Stimulated activated CD4-positive, alpha-beta T cell treated with anti-CD3 and anti-CD28 coated beads, Interleukin-12 subunit alpha, Interleukin-12 subunit beta, amount 100 ng/mL, for 24 hours (primary cell): ENCODE measurements around the gene FNIP1.
"Not testable (repeated sequence)": the region's sequence is repeated elsewhere in the genome, so short reads cannot be mapped to it uniquely, and the experiment has no call there.

Experiments used
- DNase-seq, 2 experiments: peaks; one replicate each; pipeline ENCODE4 v3.0.0-alpha.2; 2020; ENCODE audit warnings: low read depth in 2 of 2

Gene FNIP1

GRCh38 chr5:131684595-131684994, 112.2 kb downstream of the FNIP1 start:
- no peak for DNase-seq

GRCh38 chr5:131684051-131684450, 112.8 kb downstream of the FNIP1 start:
- no peak for DNase-seq

- no peak for DNase-seq
These were observed 114.0 kb downstream of the FNIP1 start for GRCh38 chr5:131682826-131683225.

DNA sequence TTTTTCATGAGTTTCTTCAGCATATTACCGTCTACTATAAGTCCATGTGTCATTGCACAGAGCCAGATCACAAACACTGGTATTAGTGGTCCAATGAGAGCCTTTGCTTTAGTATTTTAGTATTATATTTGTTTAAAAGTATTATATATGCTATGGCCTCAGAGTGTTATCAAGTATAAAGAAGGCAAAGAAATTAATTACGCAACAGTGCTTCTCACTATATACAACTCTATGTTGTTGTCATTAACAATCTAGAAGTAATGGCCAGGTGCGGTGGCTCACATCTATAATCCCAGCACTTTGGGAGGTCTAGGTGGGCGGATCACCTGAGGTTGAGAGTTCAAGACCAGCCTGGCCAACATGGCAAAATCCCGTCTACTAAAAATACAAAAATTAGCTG, 114.6 kb downstream of the FNIP1 start:
- no peak for DNase-seq

- DNase-seq = no peak
These were observed 116.9 kb downstream of the FNIP1 start for GRCh38 chr5:131679911-131680310.

- not testable (repeated sequence) for DNase-seq
These were observed 118.5 kb downstream of the FNIP1 start for GRCh38 chr5:131678273-131678672.

GRCh38 chr5:131677115-131677514, 119.7 kb downstream of the FNIP1 start:
- no peak for DNase-seq

GRCh38 chr5:131672776-131673175, 124.0 kb downstream of the FNIP1 start:
- DNase-seq = no peak

DNA sequence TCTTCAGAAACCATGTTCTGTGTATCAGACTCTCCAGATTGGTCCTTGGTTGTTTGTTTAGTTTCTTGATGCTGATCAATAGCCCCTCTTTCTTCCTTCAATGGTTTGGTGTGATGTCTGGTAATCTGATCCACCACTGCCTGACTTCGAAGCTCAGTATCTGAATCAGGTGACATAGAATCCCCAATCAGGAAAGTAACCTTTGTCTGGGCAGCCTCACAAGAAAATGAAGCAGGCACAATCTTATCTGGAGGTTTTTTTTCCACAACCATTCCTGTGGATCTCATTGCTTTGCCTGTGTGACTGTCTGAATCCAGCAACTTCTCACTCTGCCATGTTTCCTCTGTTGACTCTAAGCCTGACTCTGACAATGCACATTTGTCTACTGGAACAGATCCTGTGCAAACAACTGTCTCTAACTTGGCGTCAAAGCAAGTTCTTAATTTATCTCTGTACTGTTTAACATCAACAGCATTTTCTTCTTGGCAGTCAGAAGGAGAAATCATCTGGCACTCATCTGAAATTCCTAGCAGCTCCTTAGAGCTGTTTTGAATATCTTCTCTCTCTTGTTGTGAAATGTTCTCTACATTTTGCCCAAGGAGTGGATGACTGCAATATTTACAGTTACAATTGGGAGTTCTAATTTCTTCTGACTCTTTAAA, 124.7 kb downstream of the FNIP1 start:
- DNase-seq = no peak

DNA sequence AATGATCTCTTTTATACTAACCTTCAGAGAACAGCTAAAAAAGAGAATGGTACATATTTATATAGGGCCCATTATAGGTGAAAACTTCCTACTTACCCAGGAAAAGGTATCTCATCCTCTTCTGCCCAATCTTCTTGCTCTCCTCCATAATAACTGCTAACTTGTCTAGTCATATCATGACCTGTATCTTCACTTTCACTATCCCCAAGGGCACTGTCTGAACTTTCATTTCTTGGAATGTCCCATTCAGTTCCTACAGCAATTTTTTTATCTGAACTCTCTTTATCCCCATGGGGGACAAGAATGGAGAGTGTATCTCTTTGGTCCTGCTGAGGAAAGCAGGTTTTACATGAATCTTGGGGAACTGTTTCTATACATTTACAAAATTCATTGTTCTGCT, 125.4 kb downstream of the FNIP1 start:
- DNase-seq = no peak

DNA sequence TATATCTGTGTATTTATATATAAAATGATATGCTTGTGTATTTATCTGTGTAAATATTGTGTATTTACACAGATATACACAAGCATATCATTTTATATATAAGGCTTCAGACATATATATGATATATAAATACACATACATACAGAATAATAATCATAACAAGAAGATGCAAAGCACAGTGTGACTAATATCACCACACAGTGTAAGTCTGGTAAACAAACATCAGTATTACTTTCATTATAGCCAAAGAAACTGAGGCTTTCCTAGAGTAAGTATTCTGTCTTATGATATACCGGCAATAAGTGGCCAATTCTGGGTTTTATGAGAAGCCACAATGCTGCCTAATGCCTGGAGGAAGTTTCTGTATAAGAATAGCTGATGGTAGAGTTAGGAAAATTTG, 131.9 kb downstream of the FNIP1 start:
- DNase-seq = no peak

DNA sequence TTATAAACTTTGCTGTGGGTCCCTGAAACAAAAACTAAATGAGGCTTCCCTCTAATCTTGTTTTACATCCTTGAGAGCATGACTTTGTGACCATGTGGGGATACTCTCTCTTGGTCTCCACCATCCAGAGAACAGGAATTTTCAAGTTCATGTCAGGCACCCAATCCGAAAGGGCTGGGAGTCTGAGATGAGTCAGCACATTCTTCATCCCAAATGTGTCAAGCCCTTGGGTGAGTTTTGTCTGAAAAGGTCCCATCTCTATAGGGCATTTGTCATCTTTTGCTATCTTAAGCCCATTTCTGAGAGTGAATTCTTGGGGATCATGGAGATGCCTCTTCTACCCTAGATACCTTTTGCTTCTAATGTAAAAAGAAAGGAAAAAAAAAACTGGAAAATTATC, 134.9 kb downstream of the FNIP1 start:
- no peak for DNase-seq

DNA sequence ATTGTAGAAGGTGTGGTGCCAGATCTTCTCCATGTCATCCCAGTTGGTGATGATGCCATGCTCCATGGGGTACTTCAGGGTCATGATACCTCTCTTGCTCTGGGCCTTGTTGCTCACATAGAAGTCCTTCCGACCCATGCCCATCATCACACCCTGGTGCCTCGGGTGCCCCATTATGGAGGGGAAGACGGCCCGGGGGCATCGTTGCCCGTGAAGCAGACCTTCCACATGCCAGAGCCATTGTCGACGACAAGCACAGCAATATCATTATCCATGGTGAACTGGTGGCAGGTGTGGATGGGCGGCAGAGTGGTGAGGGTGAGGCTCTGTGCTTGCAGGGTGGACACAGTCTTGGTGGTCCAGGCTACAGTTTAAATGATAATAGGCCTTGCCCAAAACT, 137.0 kb downstream of the FNIP1 start:
- DNase-seq = no peak

DNA sequence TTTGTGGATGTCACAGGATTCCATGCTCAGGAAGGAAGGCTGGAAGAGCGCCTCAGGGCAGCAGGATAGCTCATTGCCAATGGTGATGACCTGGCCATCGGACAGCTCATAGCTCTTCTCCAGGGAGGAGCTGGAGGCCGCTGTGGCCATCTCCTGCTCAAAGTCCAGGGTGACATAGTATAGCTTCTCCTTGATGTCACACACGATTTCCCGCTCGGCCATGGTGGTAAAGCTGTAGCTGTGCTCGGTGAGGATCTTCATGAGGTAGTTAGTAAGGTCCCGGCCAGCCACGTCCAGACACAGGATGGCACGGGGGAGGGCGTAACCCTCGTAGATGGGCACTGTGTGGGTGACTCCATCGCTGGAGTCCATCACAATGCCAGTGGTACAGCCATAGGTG, 137.5 kb downstream of the FNIP1 start:
- no peak for DNase-seq

DNA sequence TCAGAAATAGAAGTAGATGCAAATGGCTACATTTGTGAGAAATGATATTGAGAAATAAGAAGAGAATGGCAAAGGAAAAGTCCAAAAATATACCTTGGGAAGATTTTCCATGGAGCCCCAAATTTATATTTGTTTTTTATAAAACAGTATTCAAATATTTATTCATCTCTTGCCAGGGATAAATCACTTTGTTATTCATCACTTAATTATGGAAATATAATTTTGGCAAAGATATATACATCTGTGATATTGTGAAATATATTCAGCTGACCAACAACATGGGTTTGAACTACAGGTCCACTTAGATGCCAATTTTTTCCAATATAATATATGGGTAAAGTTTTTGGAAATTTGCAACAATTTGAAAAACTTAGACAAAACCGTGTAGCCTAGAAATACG, 142.0 kb downstream of the FNIP1 start:
- no peak for DNase-seq

GRCh38 chr5:131654309-131654708, 142.5 kb downstream of the FNIP1 start:
- DNase-seq = no peak

- DNase-seq = no peak
These were observed 147.7 kb downstream of the FNIP1 start for GRCh38 chr5:131649161-131649560.

- DNase-seq = no peak
These were observed 149.6 kb downstream of the FNIP1 start for GRCh38 chr5:131647048-131647769.

- no peak for DNase-seq
These were observed 152.0 kb downstream of the FNIP1 start for GRCh38 chr5:131644822-131645221.

GRCh38 chr5:131644370-131644769, 152.4 kb downstream of the FNIP1 start:
- no peak for DNase-seq

DNA sequence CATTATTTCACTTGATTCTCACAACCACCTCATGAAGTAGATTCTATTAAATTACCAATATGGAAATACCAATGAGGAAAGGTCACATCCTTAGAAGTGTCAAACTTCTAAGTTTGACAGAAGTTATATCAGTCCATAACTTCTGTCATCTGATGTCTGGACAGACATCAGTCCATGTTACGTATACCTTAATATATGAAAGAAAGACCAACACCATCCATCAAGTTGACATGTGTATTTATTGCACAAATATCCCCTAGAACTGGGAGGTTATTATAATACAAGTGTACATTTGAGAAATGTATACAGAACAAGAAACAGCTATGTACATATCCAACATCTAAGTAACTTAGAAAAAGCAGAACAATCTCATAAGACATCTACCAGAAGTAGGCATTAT, 155.3 kb downstream of the FNIP1 start:
- no peak for DNase-seq

GRCh38 chr5:131640043-131640856, 156.6 kb downstream of the FNIP1 start:
- DNase-seq = peak; percentile 26 to 36

GRCh38 chr5:131639148-131639547, 157.7 kb downstream of the FNIP1 start:
- DNase-seq = no peak
